ENCODE data around the gene KIF13A.

KIF13A gene

DNA sequence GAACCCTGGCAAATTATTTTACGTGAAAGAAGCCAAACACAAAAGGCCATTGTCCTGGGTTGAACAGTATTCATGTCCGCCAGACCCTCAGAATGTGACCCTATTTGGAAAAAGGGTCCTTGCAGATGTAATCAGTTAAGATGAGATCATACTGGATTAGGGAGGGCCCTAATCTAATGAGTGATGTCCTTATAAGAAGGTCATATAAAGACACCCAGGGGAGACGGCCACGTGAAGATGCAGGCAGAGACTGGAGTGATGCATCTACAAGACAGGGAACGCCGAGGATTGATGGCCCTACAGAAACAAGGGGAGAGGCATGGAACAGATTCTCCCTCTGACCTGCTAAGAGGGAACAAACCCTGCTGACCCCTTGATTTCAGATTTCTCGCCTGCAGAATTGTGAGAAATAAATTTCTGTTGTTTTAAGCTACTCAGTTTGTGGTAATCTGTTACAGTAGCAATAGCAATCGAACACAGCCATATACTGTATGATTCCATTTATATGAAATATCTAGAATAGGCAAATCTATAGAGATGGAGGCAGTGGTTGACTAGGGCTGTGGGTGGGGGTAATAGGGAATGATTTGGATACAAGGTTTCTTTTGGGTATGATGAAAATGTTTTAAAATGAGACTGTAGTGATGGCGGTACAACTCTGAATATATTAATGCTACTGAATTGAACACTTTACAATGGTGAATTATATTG, 147.8 kb downstream of the KIF13A start:
- no peak overlapping the region for H3K4me3 ChIP-seq (ENCODE audit: low read length)
- no peak for DNase-seq (ENCODE audit: low read depth)
- TF ChIP-seq, protein P1, sequence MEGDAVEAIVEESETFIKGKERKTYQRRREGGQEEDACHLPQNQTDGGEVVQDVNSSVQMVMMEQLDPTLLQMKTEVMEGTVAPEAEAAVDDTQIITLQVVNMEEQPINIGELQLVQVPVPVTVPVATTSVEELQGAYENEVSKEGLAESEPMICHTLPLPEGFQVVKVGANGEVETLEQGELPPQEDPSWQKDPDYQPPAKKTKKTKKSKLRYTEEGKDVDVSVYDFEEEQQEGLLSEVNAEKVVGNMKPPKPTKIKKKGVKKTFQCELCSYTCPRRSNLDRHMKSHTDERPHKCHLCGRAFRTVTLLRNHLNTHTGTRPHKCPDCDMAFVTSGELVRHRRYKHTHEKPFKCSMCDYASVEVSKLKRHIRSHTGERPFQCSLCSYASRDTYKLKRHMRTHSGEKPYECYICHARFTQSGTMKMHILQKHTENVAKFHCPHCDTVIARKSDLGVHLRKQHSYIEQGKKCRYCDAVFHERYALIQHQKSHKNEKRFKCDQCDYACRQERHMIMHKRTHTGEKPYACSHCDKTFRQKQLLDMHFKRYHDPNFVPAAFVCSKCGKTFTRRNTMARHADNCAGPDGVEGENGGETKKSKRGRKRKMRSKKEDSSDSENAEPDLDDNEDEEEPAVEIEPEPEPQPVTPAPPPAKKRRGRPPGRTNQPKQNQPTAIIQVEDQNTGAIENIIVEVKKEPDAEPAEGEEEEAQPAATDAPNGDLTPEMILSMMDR (conservative IDR thresholded peaks at IDR 0.05; ENCODE audit: low read depth, low read length): no peak

DNA sequence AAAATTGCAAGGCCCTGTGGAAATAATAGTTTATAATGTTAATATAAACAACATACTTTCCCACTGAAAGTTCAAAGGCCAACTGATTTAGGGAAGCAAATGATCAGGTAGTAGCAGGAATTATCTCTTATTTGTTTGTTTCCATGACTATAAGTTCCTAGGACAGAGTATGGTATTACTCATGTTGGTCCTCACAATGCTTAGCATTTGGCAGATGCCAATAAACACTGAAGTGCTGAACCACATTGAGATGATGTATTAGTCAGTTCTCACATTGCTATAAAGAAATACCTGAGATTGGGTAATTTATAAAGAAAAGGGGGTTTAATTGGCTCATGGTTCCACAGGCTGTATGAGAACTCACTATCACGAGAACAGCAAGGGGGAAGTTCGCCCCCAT, 151.1 kb downstream of the KIF13A start:
- TF ChIP-seq, protein P1 (conservative IDR thresholded peaks at IDR 0.05; ENCODE audit: low read depth, low read length): no peak
- no peak for DNase-seq (ENCODE audit: low read depth)

DNA sequence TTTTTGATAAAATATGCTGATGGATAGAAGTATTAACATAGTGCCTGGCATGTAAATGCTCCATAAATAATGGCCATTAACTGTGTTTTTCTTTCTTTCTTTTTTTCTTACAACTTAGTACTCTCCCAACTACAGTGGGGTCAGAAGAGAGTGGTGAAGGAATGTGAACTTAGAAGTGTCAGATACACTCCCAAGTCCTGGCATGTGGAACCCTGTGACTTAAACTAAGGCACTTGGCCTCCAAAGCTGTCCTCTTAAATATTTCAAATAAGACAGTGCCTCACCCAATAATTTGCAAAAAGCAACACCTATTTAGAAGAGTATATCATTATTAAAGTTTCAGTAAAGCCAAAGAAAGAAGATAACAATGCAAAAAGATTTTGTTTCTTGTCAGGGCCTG, 151.7 kb downstream of the KIF13A start:
- no peak for DNase-seq (ENCODE audit: low read depth)
- H3K4me3 ChIP-seq (ENCODE audit: low read length): no peak overlapping the region
- TF ChIP-seq, protein P1 (conservative IDR thresholded peaks at IDR 0.05; ENCODE audit: low read depth, low read length): no peak

More for the DNA sequence above, 151.1 kb downstream of the KIF13A start:
- no peak overlapping the region for H3K4me3 ChIP-seq (ENCODE audit: low read length)

DNA sequence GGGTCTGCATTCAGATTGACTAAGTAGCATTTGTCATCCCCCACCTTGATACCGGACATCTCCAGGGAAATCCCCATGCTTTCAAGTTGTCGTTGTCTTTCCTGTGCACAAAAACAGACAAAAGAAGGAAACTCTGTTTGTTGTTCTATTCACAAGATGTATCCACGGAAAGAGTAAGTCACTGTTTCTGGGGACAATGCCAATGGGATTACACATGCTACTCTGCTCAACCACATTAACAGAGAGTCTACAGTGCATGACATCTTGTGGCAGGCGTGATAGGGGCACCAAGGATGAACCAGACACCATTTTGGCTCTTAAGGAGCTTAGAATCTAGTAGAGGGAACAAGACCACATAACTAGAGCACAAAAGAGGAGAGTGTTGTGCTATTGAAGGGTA, 156.3 kb downstream of the KIF13A start:
- H3K4me3 ChIP-seq (ENCODE audit: low read length): no peak overlapping the region
- TF ChIP-seq, protein P1 (conservative IDR thresholded peaks at IDR 0.05; ENCODE audit: low read depth, low read length): no peak
- DNase-seq (ENCODE audit: low read depth): no peak

DNA sequence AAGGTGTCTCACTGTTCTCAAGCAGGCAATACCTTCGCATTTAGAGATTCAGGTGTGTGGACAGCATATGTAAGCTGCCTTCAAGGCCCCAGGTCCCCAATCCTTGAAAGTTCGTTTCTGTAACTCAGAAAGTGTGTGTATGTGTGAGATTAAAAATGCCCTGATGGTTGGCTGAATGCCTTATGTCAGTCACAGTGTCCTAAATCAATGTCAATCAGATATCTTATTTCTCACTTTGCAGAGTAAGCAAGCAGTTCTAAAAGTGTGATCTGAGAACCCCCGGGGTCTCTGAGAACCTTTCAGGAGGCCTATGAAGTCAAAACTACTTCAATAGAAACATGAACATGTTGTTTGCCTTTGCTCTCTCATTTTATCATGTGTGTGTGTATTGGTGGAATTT, 157.5 kb downstream of the KIF13A start:
- no peak for DNase-seq (ENCODE audit: low read depth)
- TF ChIP-seq, protein P1 (conservative IDR thresholded peaks at IDR 0.05; ENCODE audit: low read depth, low read length): no peak
- no peak overlapping the region for H3K4me3 ChIP-seq (ENCODE audit: low read length)

DNA sequence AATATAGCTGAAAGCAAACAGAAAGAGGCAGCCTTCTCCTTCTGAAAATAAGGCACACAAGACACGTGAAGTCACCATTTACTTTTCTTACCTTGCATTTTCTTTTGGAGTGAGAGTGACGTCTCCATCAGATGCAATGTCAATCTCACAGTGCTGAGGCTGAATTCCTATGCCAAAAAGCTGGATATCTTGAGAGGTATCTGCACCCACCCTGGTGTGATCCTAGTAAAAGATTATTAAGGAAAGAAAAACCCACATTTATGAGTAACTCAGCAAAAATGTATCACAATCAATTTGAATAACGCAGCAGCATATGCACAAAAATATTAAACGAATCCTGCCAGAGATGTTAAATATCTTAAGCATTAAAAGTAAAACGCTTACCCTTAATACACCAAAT, 159.3 kb downstream of the KIF13A start:
- TF ChIP-seq, protein P1 (conservative IDR thresholded peaks at IDR 0.05; ENCODE audit: low read depth, low read length): no peak
- H3K4me3 ChIP-seq (ENCODE audit: low read length): no peak overlapping the region
- DNase-seq (ENCODE audit: low read depth): no peak

DNA sequence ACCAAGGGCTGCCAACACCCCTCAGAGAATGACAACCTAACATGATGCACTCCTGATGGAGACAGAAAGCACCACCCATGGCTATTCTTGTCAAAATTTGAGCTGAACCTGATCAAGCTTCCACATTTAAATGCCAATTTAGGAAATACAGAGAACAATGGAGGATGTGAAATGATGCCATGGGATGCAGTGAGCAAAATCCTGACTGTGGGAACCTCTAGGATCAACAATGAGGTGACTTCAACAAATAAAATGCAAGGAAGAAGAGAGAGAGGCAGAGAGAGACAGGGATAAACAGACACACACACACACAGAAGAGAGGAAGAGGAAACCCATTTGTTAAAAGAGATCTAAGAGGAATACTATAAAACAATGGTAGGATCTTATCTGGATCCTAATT, 161.1 kb downstream of the KIF13A start:
- TF ChIP-seq, protein P1 (conservative IDR thresholded peaks at IDR 0.05; ENCODE audit: low read depth, low read length): no peak
- H3K4me3 ChIP-seq (ENCODE audit: low read length): no peak overlapping the region
- DNase-seq (ENCODE audit: low read depth): no peak
